Astrocyte of the hippocampus (primary cell): ENCODE measurements around the gene AREL1.

Experiments used
- DNase-seq: peaks from one replicate; pipeline ENCODE4 v3.0.0; 2011; ENCODE audit warnings: low read depth, low spot score

Gene AREL1

DNA sequence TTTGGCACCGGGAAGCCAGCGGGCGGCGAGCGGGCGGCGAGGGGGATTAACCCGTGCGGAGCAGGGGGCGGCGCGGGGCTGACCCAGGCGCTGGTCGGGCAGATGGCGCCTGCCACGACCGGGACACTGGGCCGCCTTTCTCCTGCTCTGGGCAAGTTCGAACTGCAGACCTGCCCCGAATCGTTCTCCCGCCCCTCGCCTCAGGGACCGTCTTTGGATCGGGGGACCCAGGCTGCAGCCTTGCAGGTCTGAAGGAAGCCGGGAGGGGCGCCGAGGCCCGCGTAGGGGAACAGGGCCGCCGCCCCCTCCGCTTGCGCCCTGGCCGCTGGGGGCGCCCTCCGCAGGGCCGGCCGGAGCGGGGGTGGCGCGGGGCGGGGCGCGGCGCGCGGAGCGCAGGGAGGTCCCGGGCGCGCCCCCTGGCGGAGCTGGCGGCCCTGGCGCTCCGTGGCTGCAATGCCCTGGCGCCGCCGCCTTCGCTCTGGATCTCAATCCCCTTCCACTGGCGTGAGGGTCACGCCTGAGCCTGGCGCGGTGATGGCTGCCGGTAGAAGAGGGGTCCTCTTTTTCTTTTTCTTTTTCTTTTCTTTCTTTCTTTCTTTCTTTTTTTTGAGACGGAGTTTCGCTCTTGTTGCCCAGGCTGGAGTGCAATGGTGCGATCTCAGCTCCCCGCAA lies 100.4 kb downstream of the AREL1 start:
- peak; percentile 97 for DNase-seq

DNA sequence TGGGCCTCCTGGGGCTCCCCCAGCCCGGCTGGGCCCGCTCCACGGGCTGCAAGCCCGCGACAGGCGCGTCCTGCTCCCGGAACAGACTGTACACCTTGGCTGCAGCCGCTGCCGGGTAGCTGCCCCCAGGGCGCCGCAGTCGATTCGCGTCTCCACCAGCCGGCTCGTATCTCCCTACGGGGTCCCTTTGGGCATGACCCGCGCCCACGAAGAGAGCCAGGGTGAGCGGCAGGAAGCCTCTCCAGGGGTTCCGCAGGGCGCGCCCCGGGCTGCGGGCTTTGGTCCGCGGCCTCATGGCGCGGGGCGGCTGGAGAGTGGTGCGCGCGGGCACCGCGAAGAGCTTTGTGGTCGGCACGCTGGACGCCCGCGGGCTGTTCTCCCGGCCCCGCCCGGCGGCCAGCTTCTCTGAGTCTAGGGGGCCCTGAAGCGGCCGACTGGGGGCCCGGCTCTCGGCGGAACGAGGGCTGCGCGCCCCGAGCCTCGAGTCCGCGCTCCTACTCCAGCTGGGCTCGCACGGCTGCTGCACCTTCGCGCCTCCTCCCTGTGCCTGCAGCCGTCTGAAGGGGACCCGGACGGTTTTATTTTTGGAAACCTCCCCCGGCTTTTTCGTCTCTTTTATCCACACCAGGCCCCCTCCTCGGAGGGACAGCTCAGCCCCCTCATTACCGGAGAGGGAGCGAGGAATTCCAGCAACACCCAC lies 101.1 kb downstream of the AREL1 start, which contains the start of gene LTBP2:
Gene LTBP2 (minus strand): TSS at position 588 of the 700 bp plus-strand sequence. CDS start 293 bp downstream, at position 295.
- DNase-seq, result peak; percentile 83
